ENCODE measurements around the gene PARP8. TPM values are rescaled to one million over a fixed set of nuclear protein-coding genes. Genes with fewer than 3 reads are reported as not detected.
A peak's percentile ranks its signal among the peaks of the same experiment; 100 is the strongest.

PARP8 gene
- total and polyA plus RNA-seq, 4 donors, result 20.3 to 39.1 (median 29.1) TPM

DNA sequence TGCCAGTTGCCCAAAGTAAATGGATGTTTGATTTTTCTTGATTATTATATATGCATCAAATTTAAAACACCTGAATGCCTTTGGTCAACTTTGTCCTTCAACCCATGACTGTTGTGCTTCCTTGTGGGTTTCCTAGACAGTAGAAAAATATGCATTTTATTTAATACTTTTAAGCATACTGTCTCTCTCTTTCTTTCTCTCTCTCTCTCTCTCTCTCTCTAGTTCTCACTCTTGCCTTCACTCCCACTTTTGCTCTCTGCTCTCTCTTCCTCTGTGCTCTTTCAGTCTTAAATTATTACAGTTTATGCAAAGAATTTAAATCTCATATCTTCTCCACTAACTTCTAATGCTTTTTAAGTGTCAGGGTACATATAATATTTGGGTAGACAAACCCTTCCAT is 173.0 kb downstream of the PARP8 start:
- H3K4me3 ChIP-seq (ENCODE audit: low read depth, low read length), result no peak overlapping the region
- H3K27ac ChIP-seq (ENCODE audit: low read depth, low read length), result no peak overlapping the region
- no peak for DNase-seq (ENCODE audit: low read depth in 4 of 6, low spot score in 6 of 6)
- H3K4me1 ChIP-seq (ENCODE audit: control insufficient read depth, insufficient read depth, low read length), result no peaks in the 10 kb centered on the region
- H3K27me3 ChIP-seq (ENCODE audit: control insufficient read depth, insufficient read depth, low read length), result no peaks in the 10 kb centered on the region
- no peaks in the 10 kb centered on the region for H3K36me3 ChIP-seq (ENCODE audit: control insufficient read depth, insufficient read depth, low read length)
- no peaks in the 10 kb centered on the region for H3K9me3 ChIP-seq (ENCODE audit: control insufficient read depth, insufficient read depth, low read length)

DNA sequence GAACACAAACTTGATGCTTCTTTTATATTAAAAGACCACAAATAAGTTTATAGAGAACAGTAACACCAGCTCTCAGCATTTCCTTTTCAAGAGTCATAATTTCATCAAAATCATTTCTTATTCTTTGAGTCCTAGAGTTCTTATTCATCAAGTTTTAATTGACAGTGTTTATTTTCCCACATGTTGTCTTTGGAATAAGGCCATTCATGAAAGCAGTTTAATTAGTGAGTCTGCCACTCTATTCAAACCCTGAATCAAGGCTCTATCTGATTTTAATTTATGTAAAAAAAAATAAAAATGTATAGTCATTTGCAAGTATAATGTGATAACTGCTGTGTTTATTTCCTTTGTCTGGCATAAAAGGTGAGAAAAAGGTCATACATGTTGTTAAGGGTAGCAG is 176.7 kb downstream of the PARP8 start:
- Histone ChIP-seq H3K4me1 (ENCODE audit: control insufficient read depth, insufficient read depth, low read length) (no peaks in the 10 kb centered on the region), H3K36me3 (ENCODE audit: control insufficient read depth, insufficient read depth, low read length) (no peaks in the 10 kb centered on the region), H3K4me3 (ENCODE audit: low read depth, low read length) (no peak overlapping the region), H3K27me3 (ENCODE audit: control insufficient read depth, insufficient read depth, low read length) (no peaks in the 10 kb centered on the region), H3K27ac (ENCODE audit: low read depth, low read length) (no peak overlapping the region), H3K9me3 (ENCODE audit: control insufficient read depth, insufficient read depth, low read length) (no peaks in the 10 kb centered on the region)
- peak in 2 of 6 donors; percentile 17 to 73 for DNase-seq (ENCODE audit: low read depth in 4 of 6, low spot score in 6 of 6)

DNA sequence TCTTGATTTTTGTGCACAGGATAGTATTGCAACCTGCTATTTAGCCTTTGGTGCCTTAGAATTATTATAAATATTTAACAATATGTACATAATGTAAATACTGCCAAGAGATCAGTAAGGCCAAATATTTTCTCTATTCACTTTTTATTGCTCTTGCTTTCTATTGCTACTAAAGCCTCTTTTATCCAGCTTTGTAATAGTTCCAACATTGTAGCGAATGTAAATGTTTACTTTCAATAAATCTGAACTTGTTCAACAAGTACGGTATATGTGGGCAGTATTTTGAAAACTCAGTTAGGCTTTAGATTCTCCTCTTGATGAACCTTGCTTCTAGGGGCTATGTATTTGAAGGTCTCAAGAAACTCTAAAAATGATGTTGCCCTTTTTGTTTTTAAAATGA is 179.8 kb downstream of the PARP8 start:
- Histone ChIP-seq H3K9me3 (ENCODE audit: control insufficient read depth, insufficient read depth, low read length) (no peaks in the 10 kb centered on the region), H3K27me3 (ENCODE audit: control insufficient read depth, insufficient read depth, low read length) (no peaks in the 10 kb centered on the region), H3K36me3 (ENCODE audit: control insufficient read depth, insufficient read depth, low read length) (no peaks in the 10 kb centered on the region), H3K27ac (ENCODE audit: low read depth, low read length) (no peak overlapping the region), H3K4me3 (ENCODE audit: low read depth, low read length) (no peak overlapping the region), H3K4me1 (ENCODE audit: control insufficient read depth, insufficient read depth, low read length) (no peaks in the 10 kb centered on the region)
- no peak for DNase-seq (ENCODE audit: low read depth in 4 of 6, low spot score in 6 of 6)
- WGBS (ENCODE audit: insufficient coverage), result no CpG with 5 or more reads among the region's 2 CpGs

DNA sequence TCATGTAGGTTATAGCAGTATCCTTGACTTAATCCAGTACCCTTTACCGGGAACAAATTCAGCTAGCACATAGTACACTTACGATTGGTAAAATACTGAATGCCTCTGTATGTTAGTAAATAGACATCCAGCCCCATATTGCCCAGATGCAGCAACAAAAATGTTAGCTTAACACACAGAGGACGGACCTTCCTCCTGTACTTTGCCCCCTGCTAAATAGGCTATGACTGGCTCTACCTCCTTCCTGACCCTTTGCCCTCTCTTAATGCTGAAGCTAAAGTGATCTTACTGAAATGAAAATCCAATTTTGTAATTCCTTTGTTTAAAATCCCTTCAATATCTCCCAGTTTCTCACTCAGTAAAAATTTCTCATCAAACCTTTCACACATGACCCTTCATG is 183.1 kb downstream of the PARP8 start:
- DNase-seq (ENCODE audit: low read depth in 4 of 6, low spot score in 6 of 6), result no peak
- no CpG with 5 or more reads among the region's 3 CpGs for WGBS (ENCODE audit: insufficient coverage)
- no peaks in the 10 kb centered on the region for H3K9me3 ChIP-seq (ENCODE audit: control insufficient read depth, insufficient read depth, low read length)
- no peaks in the 10 kb centered on the region for H3K36me3 ChIP-seq (ENCODE audit: control insufficient read depth, insufficient read depth, low read length)
- no peaks in the 10 kb centered on the region for H3K27me3 ChIP-seq (ENCODE audit: control insufficient read depth, insufficient read depth, low read length)
- no peak overlapping the region for H3K4me3 ChIP-seq (ENCODE audit: low read depth, low read length)
- no peaks in the 10 kb centered on the region for H3K4me1 ChIP-seq (ENCODE audit: control insufficient read depth, insufficient read depth, low read length)
- H3K27ac ChIP-seq (ENCODE audit: low read depth, low read length), result no peak overlapping the region

DNA sequence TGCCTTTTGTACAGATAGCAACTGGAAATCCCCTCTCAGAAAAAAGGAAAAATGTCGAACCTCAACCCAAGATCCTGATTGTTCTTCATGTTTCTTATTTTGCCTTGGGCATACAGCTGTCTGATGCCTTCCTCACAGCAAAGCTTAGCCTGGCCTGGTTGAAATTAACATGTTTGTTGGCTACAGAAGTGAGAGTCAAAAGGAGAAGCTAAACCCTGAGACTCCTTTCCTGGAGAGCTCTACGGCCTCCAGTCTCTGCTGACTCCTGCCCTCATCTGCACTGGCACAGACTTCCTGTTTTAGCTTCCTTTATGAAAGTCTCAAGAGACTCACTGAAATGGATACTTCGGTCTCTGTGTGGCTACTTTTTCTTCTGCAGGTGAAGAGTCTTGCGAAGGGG is 186.7 kb downstream of the PARP8 start:
- 86% methylated on average over 3 of the region's 4 CpGs for WGBS (ENCODE audit: insufficient coverage)
- no peaks in the 10 kb centered on the region for H3K4me1 ChIP-seq (ENCODE audit: control insufficient read depth, insufficient read depth, low read length)
- H3K27ac ChIP-seq (ENCODE audit: low read depth, low read length), result no peak overlapping the region
- no peaks in the 10 kb centered on the region for H3K36me3 ChIP-seq (ENCODE audit: control insufficient read depth, insufficient read depth, low read length)
- no peaks in the 10 kb centered on the region for H3K27me3 ChIP-seq (ENCODE audit: control insufficient read depth, insufficient read depth, low read length)
- H3K4me3 ChIP-seq (ENCODE audit: low read depth, low read length), result no peak overlapping the region
- no peak for DNase-seq (ENCODE audit: low read depth in 4 of 6, low spot score in 6 of 6)
- H3K9me3 ChIP-seq (ENCODE audit: control insufficient read depth, insufficient read depth, low read length), result no peaks in the 10 kb centered on the region

DNA sequence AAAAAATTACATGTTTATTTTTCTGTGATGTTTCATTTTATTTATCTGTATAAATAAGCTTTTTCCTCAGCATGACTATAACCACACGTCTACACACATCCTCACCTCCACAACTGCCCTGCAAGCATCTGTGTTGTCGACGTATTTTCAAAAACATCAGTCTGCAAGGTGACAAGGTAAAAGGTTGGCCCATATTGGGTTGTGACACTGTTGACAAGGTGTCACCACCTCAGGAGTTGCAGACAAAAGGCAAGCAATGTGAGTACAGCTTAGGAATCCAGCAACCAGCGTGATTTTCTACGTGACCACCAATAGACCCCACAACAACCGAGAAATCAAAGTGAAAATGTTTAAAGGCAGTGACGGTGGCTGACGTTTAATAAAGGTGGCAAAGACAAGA is 187.6 kb downstream of the PARP8 start:
- DNase-seq (ENCODE audit: low read depth in 4 of 6, low spot score in 6 of 6), result no peak
- no peaks in the 10 kb centered on the region for H3K9me3 ChIP-seq (ENCODE audit: control insufficient read depth, insufficient read depth, low read length)
- no peaks in the 10 kb centered on the region for H3K27me3 ChIP-seq (ENCODE audit: control insufficient read depth, insufficient read depth, low read length)
- no peak overlapping the region for H3K4me3 ChIP-seq (ENCODE audit: low read depth, low read length)
- 100% methylated on average over 2 of the region's 8 CpGs for WGBS (ENCODE audit: insufficient coverage)
- H3K27ac ChIP-seq (ENCODE audit: low read depth, low read length), result no peak overlapping the region
- H3K36me3 ChIP-seq (ENCODE audit: control insufficient read depth, insufficient read depth, low read length), result no peaks in the 10 kb centered on the region
- no peaks in the 10 kb centered on the region for H3K4me1 ChIP-seq (ENCODE audit: control insufficient read depth, insufficient read depth, low read length)

DNA sequence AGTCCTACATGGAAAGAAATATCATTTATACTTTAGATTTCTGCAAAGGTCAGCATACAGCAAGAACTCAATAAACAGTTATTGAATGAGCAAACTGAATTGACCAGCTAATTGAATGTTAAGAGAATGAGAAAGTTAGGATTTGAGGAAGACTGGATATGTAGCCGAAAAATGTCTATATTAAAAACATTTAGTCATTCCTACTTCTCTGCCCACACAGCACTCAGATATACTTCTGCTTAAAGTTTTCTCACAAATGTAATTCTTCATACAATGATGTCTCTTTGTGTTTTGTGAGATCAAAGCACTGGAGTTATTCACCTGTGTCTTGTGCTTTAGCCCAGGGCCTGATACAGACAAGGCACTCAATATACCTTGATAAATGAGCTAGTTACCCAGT is 188.6 kb downstream of the PARP8 start:
- no CpG with 5 or more reads among the region's 1 CpG for WGBS (ENCODE audit: insufficient coverage)

DNA sequence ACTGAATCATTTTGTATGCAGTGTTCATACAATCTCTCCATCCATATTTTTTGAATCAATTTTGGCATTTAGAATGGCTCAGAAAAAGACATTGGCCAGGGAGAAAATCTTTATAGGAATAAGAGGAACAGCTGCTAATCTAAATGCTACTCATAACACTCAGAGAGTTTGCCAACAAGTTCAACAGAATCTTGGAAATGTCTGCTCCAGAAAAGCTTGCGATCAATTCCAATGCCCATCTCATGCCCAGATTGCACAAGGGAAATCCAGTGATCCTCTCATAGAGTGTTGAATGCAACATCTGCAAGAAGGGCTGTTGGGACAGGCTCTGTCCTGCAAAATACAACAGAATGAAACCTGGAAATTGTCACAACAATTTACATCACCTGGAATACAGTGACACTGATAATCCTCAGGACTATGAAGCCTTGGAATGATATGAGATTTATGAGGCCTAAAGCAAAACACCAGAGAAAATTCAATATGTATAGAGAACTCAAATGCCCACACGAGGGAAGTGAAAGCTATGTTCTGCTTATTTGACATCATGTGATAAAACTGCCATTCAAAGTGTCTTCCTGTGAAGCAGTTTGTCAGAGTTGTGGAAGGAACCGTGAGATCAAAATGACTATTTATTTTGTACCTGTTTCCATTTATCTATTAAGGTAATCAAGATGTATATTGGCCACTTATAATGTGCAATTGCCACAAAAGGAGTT is 190.1 kb downstream of the PARP8 start:
- Histone ChIP-seq H3K36me3 (ENCODE audit: control insufficient read depth, insufficient read depth, low read length) (no peaks in the 10 kb centered on the region), H3K4me3 (ENCODE audit: low read depth, low read length) (no peak overlapping the region), H3K27ac (ENCODE audit: low read depth, low read length) (no peak overlapping the region), H3K4me1 (ENCODE audit: control insufficient read depth, insufficient read depth, low read length) (no peaks in the 10 kb centered on the region), H3K27me3 (ENCODE audit: control insufficient read depth, insufficient read depth, low read length) (no peaks in the 10 kb centered on the region), H3K9me3 (ENCODE audit: control insufficient read depth, insufficient read depth, low read length) (no peaks in the 10 kb centered on the region)
- DNase-seq (ENCODE audit: low read depth in 4 of 6, low spot score in 6 of 6), result peak in 2 of 6 donors; percentile 15 to 92
- 50% methylated on average over 1 of the region's 3 CpGs for WGBS (ENCODE audit: insufficient coverage)

More for the DNA sequence above, 188.6 kb downstream of the PARP8 start:
- H3K4me3 ChIP-seq (ENCODE audit: low read depth, low read length), result no peak overlapping the region
- H3K9me3 ChIP-seq (ENCODE audit: control insufficient read depth, insufficient read depth, low read length), result no peaks in the 10 kb centered on the region
- no peak for DNase-seq (ENCODE audit: low read depth in 4 of 6, low spot score in 6 of 6)
- no peaks in the 10 kb centered on the region for H3K36me3 ChIP-seq (ENCODE audit: control insufficient read depth, insufficient read depth, low read length)
- H3K4me1 ChIP-seq (ENCODE audit: control insufficient read depth, insufficient read depth, low read length), result no peaks in the 10 kb centered on the region
- no peaks in the 10 kb centered on the region for H3K27me3 ChIP-seq (ENCODE audit: control insufficient read depth, insufficient read depth, low read length)
- H3K27ac ChIP-seq (ENCODE audit: low read depth, low read length), result no peak overlapping the region

DNA sequence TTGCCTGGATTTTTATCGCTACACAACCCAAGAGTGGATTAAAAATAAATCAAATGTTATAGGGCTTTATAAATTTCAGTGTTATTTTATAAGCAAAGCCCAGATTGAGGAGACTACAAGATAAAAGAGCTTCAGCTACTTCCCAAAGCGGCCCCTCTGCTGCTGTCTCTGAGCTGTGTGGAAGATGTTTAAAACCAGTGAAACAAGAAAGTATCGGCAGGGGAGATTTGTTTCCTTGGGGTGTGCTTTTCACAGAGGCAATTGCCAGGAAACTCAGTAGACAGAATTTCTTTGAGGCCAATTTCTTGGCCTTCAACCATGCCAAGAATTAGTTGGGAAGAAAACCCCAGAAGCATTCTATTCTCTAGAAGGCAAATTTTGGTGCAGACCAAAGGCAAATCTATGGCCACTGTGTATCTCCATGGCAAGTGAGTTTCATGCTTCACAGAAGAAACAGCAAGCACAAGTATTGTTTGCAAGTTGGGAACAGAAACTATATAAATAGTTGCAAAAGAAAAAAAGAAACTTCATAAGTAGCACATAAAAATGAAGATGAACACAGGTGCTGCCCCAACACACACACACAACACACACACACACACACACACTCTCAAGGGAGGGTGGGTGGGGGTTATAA is 197.2 kb downstream of the PARP8 start:
- DNase-seq (ENCODE audit: low read depth in 4 of 6, low spot score in 6 of 6), result peak in 3 of 6 donors; percentile 17 to 63 (median 31)
- Histone ChIP-seq H3K36me3 (ENCODE audit: control insufficient read depth, insufficient read depth, low read length) (no peaks in the 10 kb centered on the region), H3K9me3 (ENCODE audit: control insufficient read depth, insufficient read depth, low read length) (no peaks in the 10 kb centered on the region), H3K4me1 (ENCODE audit: control insufficient read depth, insufficient read depth, low read length) (no peaks in the 10 kb centered on the region), H3K27me3 (ENCODE audit: control insufficient read depth, insufficient read depth, low read length) (no peaks in the 10 kb centered on the region), H3K27ac (ENCODE audit: low read depth, low read length) (no peak overlapping the region), H3K4me3 (ENCODE audit: low read depth, low read length) (no peak overlapping the region)
- WGBS (ENCODE audit: insufficient coverage), result 39% methylated on average over 2 of the region's 3 CpGs

DNA sequence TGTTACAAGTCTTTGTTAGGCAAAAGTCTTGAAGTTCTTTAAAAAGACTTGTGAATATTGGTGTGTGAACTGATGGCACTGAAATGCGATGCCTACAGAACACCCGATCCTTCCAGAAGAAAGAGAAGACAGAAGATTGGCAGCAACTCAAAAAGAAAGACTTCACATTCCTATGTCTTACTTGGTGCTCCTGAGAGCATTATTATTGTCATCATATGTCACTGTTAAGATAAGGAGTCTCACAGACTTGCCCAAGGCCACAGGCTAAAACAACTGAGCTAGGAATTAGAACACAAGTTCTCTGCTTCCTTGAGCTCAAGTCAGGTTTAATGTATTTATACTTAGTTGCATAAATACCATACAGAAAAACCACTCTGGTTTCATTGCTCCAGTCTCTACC is 198.0 kb downstream of the PARP8 start:
- H3K36me3 ChIP-seq (ENCODE audit: control insufficient read depth, insufficient read depth, low read length), result no peaks in the 10 kb centered on the region
- no peaks in the 10 kb centered on the region for H3K9me3 ChIP-seq (ENCODE audit: control insufficient read depth, insufficient read depth, low read length)
- H3K27me3 ChIP-seq (ENCODE audit: control insufficient read depth, insufficient read depth, low read length), result no peaks in the 10 kb centered on the region
- H3K4me3 ChIP-seq (ENCODE audit: low read depth, low read length), result no peak overlapping the region
- WGBS (ENCODE audit: insufficient coverage), result no CpG with 5 or more reads among the region's 2 CpGs
- no peak for DNase-seq (ENCODE audit: low read depth in 4 of 6, low spot score in 6 of 6)
- H3K27ac ChIP-seq (ENCODE audit: low read depth, low read length), result no peak overlapping the region
- H3K4me1 ChIP-seq (ENCODE audit: control insufficient read depth, insufficient read depth, low read length), result no peaks in the 10 kb centered on the region
